Keratinocyte (primary cell): ENCODE results near the gene HYAL3.

Experiments
- CTCF ChIP-seq, 3 experiments: IDR thresholded peaks in 1 of 3; conservative IDR thresholded peaks in 1 of 3; optimal IDR thresholded peaks in 1 of 3; 2 replicates in 2 of 3; 3 replicates in 1 of 3; pipeline versions ENCODE3 to v1.5.1; 2011; ENCODE audit warnings: low read length in 3 of 3, mild to moderate bottlenecking in 3 of 3, moderate library complexity in 2 of 3, control low read depth in 1 of 3, inconsistent platforms in 1 of 3; ENCODE audit not compliant: insufficient read depth in 2 of 3; ENCODE audit errors: extremely low read depth in 1 of 3
- EZH2 ChIP-seq: IDR thresholded peaks from one replicate; pipeline ENCODE4 v1.6.1; 2012; ENCODE audit warnings: inconsistent platforms, mild to moderate bottlenecking, low read length, moderate library complexity

GRCh38 chr3:50294492-50295403 lies 4.5 kb downstream of the HYAL3 start:
- TF ChIP-seq CTCF (optimal IDR thresholded peaks at IDR 0.05 in 1 of 3, IDR thresholded peaks at IDR 0.05 in 1 of 3, conservative IDR thresholded peaks at IDR 0.05 in 1 of 3; ENCODE audit: extremely low read depth in 1 of 3, insufficient read depth in 2 of 3, low read length in 3 of 3) (no peak), EZH2 (no peak)
